ENCODE results near the gene DIPK2A. TPM values are rescaled to one million over a fixed set of nuclear protein-coding genes. Genes with fewer than 3 reads are reported as not detected.

DIPK2A gene
- total RNA-seq, 2 experiments from 2014 or later = 23.4 to 23.8 TPM

GRCh38 chr3:143956838-143957237 lies 14.8 kb upstream of the DIPK2A start:
- DNase-seq = no peak
- no peak for ATAC-seq
- Mint-ChIP-seq H3K27ac (no peak overlapping the region), H3K27me3 (ENCODE audit: low read depth) (peaks cover 9% of the 10 kb centered on the region), H3K9me3 (ENCODE audit: insufficient read depth) (peaks cover 15% of the 10 kb centered on the region), H3K4me3 (peak overlapping the region; percentile 38), H3K4me1 (ENCODE audit: low read depth) (peaks cover 18% of the 10 kb centered on the region), H3K36me3 (ENCODE audit: low read depth) (peaks cover 9% of the 10 kb centered on the region)
- CTCF ChIA-PET = interaction anchor here (1.5 to 1.6 kb wide), 2 partner anchors 13 to 15 kb away, joined by 5 to 13 read pairs; partner anchors contain the start of gene DIPK2A
- POLR2A ChIA-PET = no interaction called here

DNA sequence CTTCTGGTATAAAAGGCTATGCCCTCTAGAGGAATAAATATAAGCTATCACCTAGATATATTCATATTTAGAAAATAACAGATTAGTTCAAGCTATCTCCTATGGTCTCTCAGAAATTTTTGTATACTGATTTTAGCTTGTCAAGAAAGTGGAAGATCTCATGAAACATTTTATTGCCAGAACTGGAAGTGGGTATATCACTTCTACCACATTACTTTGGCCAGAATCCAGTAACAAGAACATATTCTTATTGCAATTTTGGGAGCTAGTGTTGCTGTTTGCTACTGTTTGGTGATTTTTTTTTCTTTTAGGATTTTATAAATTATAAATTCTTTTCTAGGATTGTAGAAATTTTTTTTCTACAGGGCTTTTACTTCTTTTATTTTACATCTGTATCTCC lies 14.2 kb upstream of the DIPK2A start:
- Mint-ChIP-seq H3K4me3 (no peak overlapping the region), H3K4me1 (ENCODE audit: low read depth) (peaks cover 18% of the 10 kb centered on the region), H3K36me3 (ENCODE audit: low read depth) (peaks cover 9% of the 10 kb centered on the region), H3K27ac (no peak overlapping the region), H3K9me3 (ENCODE audit: insufficient read depth) (peaks cover 15% of the 10 kb centered on the region), H3K27me3 (ENCODE audit: low read depth) (peaks cover 9% of the 10 kb centered on the region)
- DNase-seq (no peak), ATAC-seq (no peak)
- CTCF ChIA-PET = interaction anchor here (0.6 to 1.6 kb wide), 3 partner anchors 12 to 18 kb away, joined by 3 to 13 read pairs (median 5); partner anchors contain the start of gene DIPK2A
- POLR2A ChIA-PET = no interaction called here

GRCh38 chr3:143958966-143959365 lies 12.7 kb upstream of the DIPK2A start:
- peaks cover 15% of the 10 kb centered on the region for H3K9me3 Mint-ChIP-seq (ENCODE audit: insufficient read depth)
- no peak overlapping the region for H3K27ac Mint-ChIP-seq
- peaks cover 9% of the 10 kb centered on the region for H3K36me3 Mint-ChIP-seq (ENCODE audit: low read depth)
- no peak overlapping the region for H3K4me3 Mint-ChIP-seq
- DNase-seq = no peak
- ChIA-PET POLR2A (no interaction called here), CTCF (interaction anchor here (1.7 kb wide), 1 partner anchor 13 kb away, joined by 9 read pairs; the partner anchor contains the start of gene DIPK2A)
- peaks cover 18% of the 10 kb centered on the region for H3K4me1 Mint-ChIP-seq (ENCODE audit: low read depth)
- no peak for ATAC-seq
- H3K27me3 Mint-ChIP-seq (ENCODE audit: low read depth) = peaks cover 15% of the 10 kb centered on the region

DNA sequence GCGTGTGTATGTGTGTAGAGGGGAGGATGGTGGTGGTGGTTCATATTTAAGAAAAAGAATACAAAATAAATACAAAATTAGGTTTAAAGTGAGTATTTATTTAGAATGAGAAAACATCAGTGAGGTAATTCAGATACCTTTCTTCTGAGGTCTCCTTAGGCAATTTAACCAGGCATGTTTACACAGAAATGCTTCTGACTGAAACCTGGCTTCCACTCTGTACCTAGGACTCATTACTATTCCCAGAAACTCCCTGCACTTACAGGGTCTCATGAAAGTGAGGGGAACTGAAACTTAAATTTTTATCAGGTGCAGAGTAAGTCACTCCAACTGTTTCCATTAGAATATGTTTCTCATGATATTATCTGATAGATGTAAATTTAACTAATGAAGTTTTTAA lies 10.3 kb upstream of the DIPK2A start:
- ATAC-seq = no peak
- peaks cover 9% of the 10 kb centered on the region for H3K36me3 Mint-ChIP-seq (ENCODE audit: low read depth)
- POLR2A ChIA-PET = no interaction called here
- H3K4me3 Mint-ChIP-seq = no peak overlapping the region
- no peak for DNase-seq
- CTCF ChIA-PET = no interaction called here
- H3K9me3 Mint-ChIP-seq (ENCODE audit: insufficient read depth) = peaks cover 15% of the 10 kb centered on the region
- peaks cover 12% of the 10 kb centered on the region for H3K4me1 Mint-ChIP-seq (ENCODE audit: low read depth)
- H3K27me3 Mint-ChIP-seq (ENCODE audit: low read depth) = peaks cover 18% of the 10 kb centered on the region
- no peak overlapping the region for H3K27ac Mint-ChIP-seq

GRCh38 chr3:143963946-143964345 lies 7.7 kb upstream of the DIPK2A start:
- peaks cover 26% of the 10 kb centered on the region for H3K27me3 Mint-ChIP-seq (ENCODE audit: low read depth)
- H3K36me3 Mint-ChIP-seq (ENCODE audit: low read depth) = peaks cover 7% of the 10 kb centered on the region
- POLR2A ChIA-PET = interaction anchor here (1.6 kb wide), 1 partner anchor 8 kb away, joined by 5 read pairs; the partner anchor contains the start of gene DIPK2A
- peaks cover 11% of the 10 kb centered on the region for H3K9me3 Mint-ChIP-seq (ENCODE audit: insufficient read depth)
- H3K4me3 Mint-ChIP-seq = no peak overlapping the region
- CTCF ChIA-PET = no interaction called here
- no peaks in the 10 kb centered on the region for H3K4me1 Mint-ChIP-seq (ENCODE audit: low read depth)
- no peak overlapping the region for H3K27ac Mint-ChIP-seq
- no peak for DNase-seq
- no peak for ATAC-seq

GRCh38 chr3:143970773-143971358 lies 757 bp upstream of the DIPK2A start:
- Mint-ChIP-seq H3K9me3 (ENCODE audit: insufficient read depth) (no peaks in the 10 kb centered on the region), H3K4me1 (ENCODE audit: low read depth) (peaks cover 20% of the 10 kb centered on the region), H3K27me3 (ENCODE audit: low read depth) (peaks cover 10% of the 10 kb centered on the region), H3K4me3 (peak overlapping the region; percentile 92), H3K27ac (peak overlapping the region; percentile 88), H3K36me3 (ENCODE audit: low read depth) (peaks cover 7% of the 10 kb centered on the region)
- ATAC-seq (peak; percentile 16), DNase-seq (peak; percentile 58)
- CTCF ChIA-PET = interaction anchor here (1.0 to 2.4 kb wide), 15 partner anchors 9 to 219 kb away, joined by 3 to 13 read pairs (median 5); partner anchors contain the start of gene SLC9A9
- POLR2A ChIA-PET = interaction anchor here (0.7 to 2.0 kb wide), 8 partner anchors 8 to 969 kb away, joined by 3 to 7 read pairs (median 6); partner anchors contain the start of genes SLC9A9 and U2SURP

DNA sequence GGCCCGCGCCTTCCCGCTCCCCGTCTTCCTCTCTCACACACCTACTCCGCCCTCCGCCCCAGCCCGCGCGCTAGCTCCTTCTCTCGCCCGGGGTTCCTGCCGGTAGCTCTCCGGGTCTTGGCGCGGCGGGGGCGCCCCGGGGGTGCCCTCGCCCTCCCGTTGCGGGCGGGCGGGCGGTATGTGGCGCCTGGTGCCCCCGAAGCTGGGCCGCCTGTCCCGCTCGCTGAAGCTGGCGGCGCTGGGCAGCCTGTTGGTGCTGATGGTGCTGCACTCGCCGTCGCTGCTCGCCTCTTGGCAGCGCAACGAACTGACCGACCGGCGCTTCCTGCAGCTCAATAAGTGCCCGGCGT lies 507 bp downstream of the DIPK2A start:
- peak overlapping the region; percentile 92 for H3K4me3 Mint-ChIP-seq
- peak; percentile 63 for DNase-seq
- peak; percentile 14 for ATAC-seq

GRCh38 chr3:143972505-143973258 lies 1.1 kb downstream of the DIPK2A start:
- Mint-ChIP-seq H3K27me3 (ENCODE audit: low read depth) (no peaks in the 10 kb centered on the region), H3K27ac (peak overlapping the region; percentile 88), H3K36me3 (ENCODE audit: low read depth) (peaks cover 7% of the 10 kb centered on the region), H3K4me3 (peak overlapping the region; percentile 92), H3K9me3 (ENCODE audit: insufficient read depth) (no peaks in the 10 kb centered on the region), H3K4me1 (ENCODE audit: low read depth) (peaks cover 30% of the 10 kb centered on the region)
- CTCF ChIA-PET = interaction anchor here (0.6 to 2.4 kb wide), 10 partner anchors 13 to 972 kb away, joined by 3 to 13 read pairs (median 4); partner anchors contain the start of genes SLC9A9 and U2SURP
- POLR2A ChIA-PET = interaction anchor here (0.6 to 2.0 kb wide), 7 partner anchors 10 to 971 kb away, joined by 3 to 7 read pairs (median 5); partner anchors contain the start of genes SLC9A9 and U2SURP
- ATAC-seq (peak; percentile 21), DNase-seq (peak; percentile 56)

More for the DNA sequence above, 507 bp downstream of the DIPK2A start:
- H3K27me3 Mint-ChIP-seq (ENCODE audit: low read depth) = peaks cover 5% of the 10 kb centered on the region
- H3K4me1 Mint-ChIP-seq (ENCODE audit: low read depth) = peaks cover 24% of the 10 kb centered on the region
- H3K27ac Mint-ChIP-seq = peak overlapping the region; percentile 88
- CTCF ChIA-PET = interaction anchor here (0.6 to 2.4 kb wide), 20 partner anchors 8 to 971 kb away, joined by 3 to 13 read pairs (median 4); partner anchors contain the start of genes SLC9A9 and U2SURP
- POLR2A ChIA-PET = interaction anchor here (0.6 to 2.0 kb wide), 8 partner anchors 9 to 971 kb away, joined by 3 to 7 read pairs (median 6); partner anchors contain the start of genes SLC9A9 and U2SURP
- H3K9me3 Mint-ChIP-seq (ENCODE audit: insufficient read depth) = no peaks in the 10 kb centered on the region
- H3K36me3 Mint-ChIP-seq (ENCODE audit: low read depth) = peaks cover 7% of the 10 kb centered on the region

- Mint-ChIP-seq H3K27ac (peak overlapping the region; percentile 88), H3K36me3 (ENCODE audit: low read depth) (peaks cover 7% of the 10 kb centered on the region), H3K4me1 (ENCODE audit: low read depth) (peaks cover 37% of the 10 kb centered on the region), H3K27me3 (ENCODE audit: low read depth) (no peaks in the 10 kb centered on the region), H3K9me3 (ENCODE audit: insufficient read depth) (no peaks in the 10 kb centered on the region), H3K4me3 (peak overlapping the region; percentile 92)
- POLR2A ChIA-PET = no interaction called here
- peak; percentile 23 for ATAC-seq
- peak; percentile 83 for DNase-seq
- CTCF ChIA-PET = no interaction called here
Measured at GRCh38 chr3:143973259-143974021, 1.8 kb downstream of the DIPK2A start.

DNA sequence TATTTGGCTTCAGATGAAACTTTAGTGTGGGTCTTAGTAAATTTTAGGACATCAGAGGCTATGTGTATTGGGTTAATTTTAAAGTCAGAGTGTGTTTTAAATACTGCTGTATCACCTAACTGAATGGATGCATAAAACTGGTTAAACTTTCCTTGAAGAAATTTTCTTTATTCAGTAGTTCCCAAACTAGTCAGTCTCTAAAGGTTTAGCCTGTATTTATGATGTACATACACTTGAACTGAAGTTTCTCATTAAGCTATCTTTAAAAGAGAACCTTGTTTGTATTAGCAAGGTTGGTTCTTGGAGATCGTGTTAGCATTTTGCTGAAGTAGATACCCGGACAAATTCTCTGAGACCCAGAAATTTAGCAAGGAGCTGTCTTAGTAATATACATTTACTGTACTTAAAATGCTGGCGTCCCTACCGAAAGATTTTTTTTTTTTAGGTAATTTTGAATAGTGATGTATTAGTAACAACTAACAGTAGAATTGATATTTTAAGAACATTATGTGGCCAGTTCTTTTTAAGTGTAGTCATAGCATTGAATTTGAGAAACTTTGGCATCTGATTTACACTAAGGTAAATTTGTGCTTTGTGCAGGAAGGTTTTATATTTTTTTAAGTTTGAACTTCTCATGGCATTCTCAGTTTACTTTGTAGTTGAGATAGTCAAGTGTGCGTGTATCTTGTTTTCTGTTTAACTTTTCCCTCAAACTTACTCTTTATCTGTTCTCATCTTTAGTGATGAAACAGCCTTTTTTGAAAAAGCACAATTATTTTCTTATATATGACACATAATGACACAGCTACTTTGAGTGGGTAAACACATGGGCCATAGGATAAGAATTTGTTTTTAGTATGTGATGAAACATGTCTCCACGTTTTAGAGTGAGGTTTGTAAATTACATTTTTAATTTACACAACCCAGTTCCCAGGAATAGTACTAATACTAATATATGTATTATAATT lies 2.9 kb downstream of the DIPK2A start:
- H3K4me3 Mint-ChIP-seq = peak overlapping the region; percentile 92
- H3K27me3 Mint-ChIP-seq (ENCODE audit: low read depth) = no peaks in the 10 kb centered on the region
- no peaks in the 10 kb centered on the region for H3K9me3 Mint-ChIP-seq (ENCODE audit: insufficient read depth)
- peaks cover 9% of the 10 kb centered on the region for H3K36me3 Mint-ChIP-seq (ENCODE audit: low read depth)
- ATAC-seq = no peak
- H3K4me1 Mint-ChIP-seq (ENCODE audit: low read depth) = peaks cover 39% of the 10 kb centered on the region
- ChIA-PET CTCF (interaction anchor here (0.7 to 1.6 kb wide), 6 partner anchors 9 to 127 kb away, joined by 3 to 6 read pairs (median 4); partner anchors contain the start of gene SLC9A9), POLR2A (interaction anchor here (0.6 kb wide), 1 partner anchor 124 kb away, joined by 3 read pairs; no protein-coding TSS in a partner anchor)
- DNase-seq = no peak
- H3K27ac Mint-ChIP-seq = no peak overlapping the region
